Body of pancreas (tissue), 4 donors: Measurements from ENCODE around the gene IGF2BP1.

ENCODE experiments used
- POLR2A ChIP-seq, 3 donors: fragments of 450-650 bp; IDR thresholded peaks; one replicate each; pipeline ENCODE4 v1.6.1; 2016; ENCODE audit warnings: antibody characterized with exemption in 3 of 3, mild to moderate bottlenecking in 2 of 3
- TF ChIP-seq, protein P1 (sequence below), 7 experiments: fragments of 450-650 bp in 4 of 7; fragments of 200-600 bp in 3 of 7; sonication (generic) in 3 of 7; IDR thresholded peaks; one replicate each; pipeline ENCODE4 v1.5.1; 2016 to 2019; ENCODE audit warnings: antibody characterized with exemption in 7 of 7

DNA sequence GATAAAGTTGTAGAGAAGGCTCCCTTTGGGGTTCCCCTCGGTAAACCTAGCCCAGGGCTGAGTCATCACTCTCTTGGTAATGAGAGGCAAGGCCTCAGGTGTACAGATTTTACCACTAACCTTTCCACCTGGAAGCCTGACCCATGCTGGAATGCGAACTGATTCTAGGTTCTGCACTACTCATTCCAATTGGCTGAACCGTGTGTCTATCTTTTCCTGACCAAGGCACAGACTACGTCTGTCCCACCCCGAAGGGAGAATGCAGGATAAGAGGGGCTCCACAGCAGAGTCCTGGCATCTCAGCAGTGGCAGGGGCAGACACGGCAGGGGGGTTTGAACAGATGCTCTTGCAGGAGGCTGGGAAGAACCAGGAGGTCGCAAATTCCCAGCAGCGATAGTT is 70.0 kb downstream of the IGF2BP1 start:
- TF ChIP-seq, protein P1, sequence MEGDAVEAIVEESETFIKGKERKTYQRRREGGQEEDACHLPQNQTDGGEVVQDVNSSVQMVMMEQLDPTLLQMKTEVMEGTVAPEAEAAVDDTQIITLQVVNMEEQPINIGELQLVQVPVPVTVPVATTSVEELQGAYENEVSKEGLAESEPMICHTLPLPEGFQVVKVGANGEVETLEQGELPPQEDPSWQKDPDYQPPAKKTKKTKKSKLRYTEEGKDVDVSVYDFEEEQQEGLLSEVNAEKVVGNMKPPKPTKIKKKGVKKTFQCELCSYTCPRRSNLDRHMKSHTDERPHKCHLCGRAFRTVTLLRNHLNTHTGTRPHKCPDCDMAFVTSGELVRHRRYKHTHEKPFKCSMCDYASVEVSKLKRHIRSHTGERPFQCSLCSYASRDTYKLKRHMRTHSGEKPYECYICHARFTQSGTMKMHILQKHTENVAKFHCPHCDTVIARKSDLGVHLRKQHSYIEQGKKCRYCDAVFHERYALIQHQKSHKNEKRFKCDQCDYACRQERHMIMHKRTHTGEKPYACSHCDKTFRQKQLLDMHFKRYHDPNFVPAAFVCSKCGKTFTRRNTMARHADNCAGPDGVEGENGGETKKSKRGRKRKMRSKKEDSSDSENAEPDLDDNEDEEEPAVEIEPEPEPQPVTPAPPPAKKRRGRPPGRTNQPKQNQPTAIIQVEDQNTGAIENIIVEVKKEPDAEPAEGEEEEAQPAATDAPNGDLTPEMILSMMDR (IDR thresholded peaks at IDR 0.05), result no peak
- no peak for TF ChIP-seq POLR2A (IDR thresholded peaks at IDR 0.05)
